ENCODE data around the gene DCBLD1.

GRCh38 chr6:117464700-117465099, 17.8 kb upstream of the DCBLD1 start:
- no peak for TF ChIP-seq POLR2A (IDR thresholded peaks at IDR 0.05; ENCODE audit: low read depth, low read length)
- TF ChIP-seq POU2F2 (IDR thresholded peaks at IDR 0.05; ENCODE audit: low read depth, low read length): no peak
- no peak for TF ChIP-seq POLR2AphosphoS5 (IDR thresholded peaks at IDR 0.05; ENCODE audit: low read depth, low read length)

Data from GM12891 (cell line).